Measurements from ENCODE around the gene YBEY.
"Not testable (repeated sequence)": the region's sequence is repeated elsewhere in the genome, so short reads cannot be mapped to it uniquely, and the experiment has no call there.

The YBEY gene

GRCh38 chr21:46285761-46286647 is at the start of gene YBEY:
Gene YBEY (plus strand): TSS chr21:46286342. CDS start chr21:46286914, 572 bp downstream.
- peak; percentile 95 for DNase-seq

- no peak for DNase-seq
These were observed 48.7 kb upstream of the YBEY start for GRCh38 chr21:46237474-46237873.

- no peak for DNase-seq
These were observed 46.3 kb upstream of the YBEY start for GRCh38 chr21:46239817-46240325.

GRCh38 chr21:46241577-46241976 is 44.6 kb upstream of the YBEY start:
- not testable (repeated sequence) for DNase-seq

- no peak for DNase-seq
These were observed 42.8 kb upstream of the YBEY start for GRCh38 chr21:46243325-46243724.

GRCh38 chr21:46243960-46244361 is 42.2 kb upstream of the YBEY start:
- DNase-seq: no peak

- DNase-seq: no peak
These were observed 41.5 kb upstream of the YBEY start for GRCh38 chr21:46244602-46245001.

- DNase-seq: no peak
These were observed 40.8 kb upstream of the YBEY start for GRCh38 chr21:46245213-46245915.

- DNase-seq: no peak
These were observed 39.8 kb upstream of the YBEY start for GRCh38 chr21:46246345-46246744.

GRCh38 chr21:46247699-46248421 is 38.3 kb upstream of the YBEY start:
- DNase-seq: no peak

- no peak for DNase-seq
These were observed 37.7 kb upstream of the YBEY start for GRCh38 chr21:46248422-46248782.

- no peak for DNase-seq
These were observed 37.3 kb upstream of the YBEY start for GRCh38 chr21:46248827-46249226.

GRCh38 chr21:46250146-46250725 is 35.9 kb upstream of the YBEY start:
- DNase-seq: no peak

GRCh38 chr21:46252840-46253239 is 33.3 kb upstream of the YBEY start:
- DNase-seq: no peak

- no peak for DNase-seq
These were observed 32.5 kb upstream of the YBEY start for GRCh38 chr21:46253610-46254124.

- DNase-seq: no peak
These were observed 31.8 kb upstream of the YBEY start for GRCh38 chr21:46254208-46254975.

GRCh38 chr21:46255166-46255565 is 31.0 kb upstream of the YBEY start:
- DNase-seq: no peak

- DNase-seq: no peak
These were observed 30.3 kb upstream of the YBEY start for GRCh38 chr21:46255758-46256337.

GRCh38 chr21:46256501-46256994 is 29.6 kb upstream of the YBEY start:
- no peak for DNase-seq

GRCh38 chr21:46264046-46264689 is 22.0 kb upstream of the YBEY start:
- no peak for DNase-seq

- no peak for DNase-seq
These were observed 21.4 kb upstream of the YBEY start for GRCh38 chr21:46264690-46265144.

Data from NCI-H1092 (cell line).